Naive B cell (primary cell): ENCODE measurements around the gene CUX1. TPM values are rescaled to one million over a fixed set of nuclear protein-coding genes. Genes with fewer than 3 reads are reported as not detected.
A peak's percentile ranks its signal among the peaks of the same experiment; 100 is the strongest.
"Not testable (repeated sequence)": the region's sequence is repeated elsewhere in the genome, so short reads cannot be mapped to it uniquely, and the experiment has no call there.

Experiments used
- ATAC-seq, 2 donors: fragments of 150-1000 bp; cut with Tn5 transposase; 2 replicates each; pipeline ENCODE4 v1.10.0; 2021; ENCODE audit warnings: low read depth in 2 of 2, mild to moderate bottlenecking in 2 of 2, moderate library complexity in 2 of 2
- DNase-seq: peaks from one replicate; pipeline ENCODE4 v3.0.0; 2022
- H3K27ac Mint-ChIP-seq, 6 donors: one replicate each; pipeline ENCODE4 v1.8.0; 2020 to 2022; ENCODE audit warnings: mild to moderate bottlenecking in 6 of 6, mixed read lengths in 6 of 6, moderate library complexity in 5 of 6, inconsistent platforms in 2 of 6
- H3K27me3 Mint-ChIP-seq, 3 donors: one replicate each; pipeline ENCODE4 v1.8.0; 2021 to 2022; ENCODE audit warnings: mixed read lengths in 3 of 3, mild to moderate bottlenecking in 1 of 3
- H3K36me3 Mint-ChIP-seq, 2 donors: one replicate each; pipeline ENCODE4 v1.8.0; 2020 to 2022; ENCODE audit warnings: mixed read lengths in 2 of 2, inconsistent platforms in 1 of 2, mild to moderate bottlenecking in 1 of 2
- H3K4me1 Mint-ChIP-seq, 3 donors: one replicate each; pipeline ENCODE4 v1.8.0; 2020 to 2022; ENCODE audit warnings: mixed read lengths in 3 of 3, inconsistent platforms in 1 of 3, mild to moderate bottlenecking in 1 of 3, moderate library complexity in 1 of 3
- H3K4me3 Mint-ChIP-seq, 8 donors: one replicate each; pipeline ENCODE4 v1.8.0; 2020 to 2022; ENCODE audit warnings: mild to moderate bottlenecking in 8 of 8, mixed read lengths in 8 of 8, moderate library complexity in 8 of 8, inconsistent platforms in 2 of 8
- H3K9me3 Mint-ChIP-seq, 7 donors: one replicate each; pipeline ENCODE4 v1.8.0; 2020 to 2022; ENCODE audit warnings: mixed read lengths in 7 of 7, mild to moderate bottlenecking in 5 of 7, inconsistent platforms in 2 of 7, moderate library complexity in 1 of 7
- polyA plus RNA-seq, 6 donors: library from polyadenylated mRNA; unstranded; fragments of 300-500 nt; fragmentation: Illumina TruSeq; gene quantifications; one replicate each; pipeline ENCODE4 v1.2.3, GENCODE V29; 2021; ENCODE audit warnings: low read depth in 6 of 6

CUX1 gene
- polyA plus RNA-seq, 6 donors from 2014 or later = 0.66 to 31.5 (median 14.5) TPM

DNA sequence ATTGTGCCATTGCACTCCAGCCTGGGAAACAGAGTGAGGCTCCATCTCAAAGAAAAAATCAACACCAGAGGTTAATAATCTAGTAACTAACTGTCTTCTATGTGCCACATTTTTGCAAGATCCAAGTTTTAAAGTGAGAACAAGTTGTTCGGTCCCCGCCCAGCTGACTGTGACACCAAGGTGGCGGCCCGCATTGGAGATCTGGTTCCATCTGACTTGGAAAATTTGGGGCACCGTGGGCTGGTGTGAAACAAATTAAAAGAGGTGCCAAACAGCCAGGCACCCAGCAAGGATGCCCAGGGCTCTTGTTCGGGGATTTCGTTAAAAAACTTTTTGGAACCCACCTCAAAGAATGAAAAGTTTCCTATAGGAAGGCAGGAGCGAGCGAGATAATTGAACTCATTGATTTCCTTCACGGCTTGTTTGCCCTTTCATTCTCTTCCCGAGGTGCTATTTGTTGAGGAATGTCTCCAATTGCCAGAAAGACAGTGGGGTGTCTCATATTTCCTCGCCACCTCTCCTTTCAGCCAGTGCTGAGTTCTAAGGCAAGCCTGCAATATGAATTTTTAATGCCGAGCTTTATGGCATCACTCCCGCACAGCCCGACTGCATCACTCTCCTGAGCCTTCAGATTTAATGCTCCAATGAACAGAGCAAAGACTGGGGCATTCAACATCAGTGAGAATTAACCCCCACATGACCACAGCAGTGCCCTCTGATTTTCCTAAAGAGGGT is 312.4 kb downstream of the CUX1 start:
- no peak for DNase-seq
- Mint-ChIP-seq H3K4me1 (peaks cover 6 to 8% (median 7%) of the 10 kb centered on the region in 3 donors), H3K9me3 (no peaks in the 10 kb centered on the region), H3K36me3 (peaks cover under 1 to 9% of the 10 kb centered on the region in 2 donors), H3K27me3 (no peaks in the 10 kb centered on the region), H3K4me3 (no peak overlapping the region), H3K27ac (peak overlapping the region in 1 of 6 donors; percentile 26)
- no peak for ATAC-seq

DNA sequence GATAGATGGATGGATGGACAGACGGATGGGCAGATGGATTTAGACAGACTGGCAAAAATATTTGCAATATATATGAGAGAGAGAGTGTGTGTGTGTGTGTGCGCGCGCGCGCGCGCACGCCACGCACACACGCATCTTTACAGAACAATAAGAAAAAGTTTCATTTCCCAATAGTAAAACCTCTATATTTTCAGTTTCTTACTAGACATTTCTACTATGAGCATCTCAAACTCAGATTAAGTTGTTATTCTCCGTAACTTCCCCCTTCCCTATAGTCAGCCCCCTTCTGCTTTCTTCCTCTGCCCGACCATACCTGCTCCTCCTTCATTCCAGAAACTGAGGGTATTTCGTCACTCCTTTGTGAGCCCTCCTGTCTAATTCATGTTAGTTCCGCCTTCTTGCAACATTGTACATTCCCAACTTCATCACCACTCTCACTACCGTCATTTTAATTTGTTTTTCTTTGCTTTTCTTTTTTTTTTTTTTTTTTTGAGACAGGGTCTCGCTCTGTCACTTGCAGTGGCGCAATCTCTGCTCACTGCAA is 314.9 kb downstream of the CUX1 start:
- Mint-ChIP-seq H3K27me3 (no peaks in the 10 kb centered on the region), H3K4me3 (no peak overlapping the region), H3K27ac (peak overlapping the region in 4 of 6 donors; percentile 17 to 78 (median 50)), H3K9me3 (no peaks in the 10 kb centered on the region), H3K4me1 (peaks cover 6 to 8% (median 7%) of the 10 kb centered on the region in 3 donors), H3K36me3 (peaks cover 0 to 14% of the 10 kb centered on the region in 2 donors)
- ATAC-seq (no peak), DNase-seq (no peak)

DNA sequence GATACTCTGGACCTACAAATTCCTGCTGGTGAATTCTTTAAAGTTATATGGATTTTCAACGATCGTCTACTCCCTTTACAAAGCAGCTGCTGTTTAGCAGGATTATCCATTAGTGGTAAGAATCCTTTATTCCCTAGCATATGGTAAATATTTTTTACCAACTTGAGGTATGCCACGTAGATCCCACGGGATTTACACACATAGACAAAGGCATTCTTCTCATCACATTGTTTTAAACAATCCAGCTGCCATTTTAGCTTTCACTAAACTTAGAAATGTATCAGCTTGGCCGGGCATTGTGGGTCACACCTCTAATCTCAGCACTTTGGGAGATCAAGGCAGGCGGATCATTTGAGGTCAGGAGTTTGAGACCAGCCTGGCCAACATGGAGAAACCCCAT is 321.2 kb downstream of the CUX1 start:
- Mint-ChIP-seq H3K4me1 (peaks cover 9 to 15% (median 14%) of the 10 kb centered on the region in 3 donors), H3K4me3 (no peak overlapping the region), H3K9me3 (no peaks in the 10 kb centered on the region), H3K27ac (no peak overlapping the region), H3K36me3 (peaks cover 0 to 5% of the 10 kb centered on the region in 2 donors), H3K27me3 (no peaks in the 10 kb centered on the region)
- no peak for DNase-seq
- no peak for ATAC-seq

DNA sequence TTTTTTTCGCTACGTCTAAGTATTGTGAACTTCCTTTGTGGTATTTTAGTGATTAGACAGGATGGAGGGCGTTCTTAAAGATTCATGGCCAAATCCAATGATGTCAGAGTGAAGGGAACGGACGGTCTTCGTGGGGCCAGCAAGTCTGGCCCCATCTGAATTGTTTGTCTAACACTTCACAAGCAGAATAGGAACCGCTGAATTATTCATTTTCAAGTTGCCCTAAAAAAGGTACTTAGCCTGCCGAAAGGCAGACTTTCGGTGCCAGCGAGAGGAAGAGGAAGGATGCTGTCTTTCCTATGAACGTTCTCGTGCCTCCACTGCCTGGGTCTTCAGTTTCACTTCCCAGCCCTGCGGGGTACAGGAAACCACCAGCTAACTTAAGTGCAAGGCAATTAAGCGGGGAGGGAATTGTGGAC is 323.5 kb downstream of the CUX1 start:
- no peaks in the 10 kb centered on the region for H3K27me3 Mint-ChIP-seq
- peaks cover 15 to 19% (median 17%) of the 10 kb centered on the region in 3 donors for H3K4me1 Mint-ChIP-seq
- H3K4me3 Mint-ChIP-seq = peak overlapping the region; percentile 22 to 86 (median 74)
- no peaks in the 10 kb centered on the region for H3K9me3 Mint-ChIP-seq
- H3K36me3 Mint-ChIP-seq = peaks cover 0 to 5% of the 10 kb centered on the region in 2 donors
- DNase-seq (peak; percentile 62), ATAC-seq (peak; percentile 98 to 99)
- H3K27ac Mint-ChIP-seq = peak overlapping the region in 5 of 6 donors; percentile 21 to 98 (median 88)

DNA sequence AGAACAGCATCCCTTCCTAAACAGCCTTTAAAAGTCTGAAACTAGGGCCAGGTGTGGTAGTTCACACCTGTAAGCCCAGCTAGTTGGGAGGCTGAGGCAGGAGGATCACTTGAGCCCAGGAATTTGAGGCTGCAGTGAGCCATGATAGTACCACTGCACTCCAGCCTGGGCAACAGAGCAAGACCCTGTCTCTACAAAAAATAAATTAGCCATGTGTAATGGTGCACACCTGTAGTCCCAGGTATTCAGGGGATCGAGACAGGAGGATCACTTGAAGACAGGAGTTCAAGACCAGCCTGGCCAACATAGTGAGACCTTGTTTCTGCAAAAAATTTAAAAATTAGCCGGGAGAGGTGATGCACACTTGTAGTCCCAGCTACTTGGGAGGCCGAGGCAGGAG is 325.0 kb downstream of the CUX1 start:
- H3K9me3 Mint-ChIP-seq, DNase-seq, H3K4me3 Mint-ChIP-seq, H3K27me3 Mint-ChIP-seq, ATAC-seq, H3K27ac Mint-ChIP-seq, H3K36me3 Mint-ChIP-seq: not testable (repeated sequence)
- H3K4me1 Mint-ChIP-seq = peaks cover 15 to 23% (median 19%) of the 10 kb centered on the region in 3 donors

DNA sequence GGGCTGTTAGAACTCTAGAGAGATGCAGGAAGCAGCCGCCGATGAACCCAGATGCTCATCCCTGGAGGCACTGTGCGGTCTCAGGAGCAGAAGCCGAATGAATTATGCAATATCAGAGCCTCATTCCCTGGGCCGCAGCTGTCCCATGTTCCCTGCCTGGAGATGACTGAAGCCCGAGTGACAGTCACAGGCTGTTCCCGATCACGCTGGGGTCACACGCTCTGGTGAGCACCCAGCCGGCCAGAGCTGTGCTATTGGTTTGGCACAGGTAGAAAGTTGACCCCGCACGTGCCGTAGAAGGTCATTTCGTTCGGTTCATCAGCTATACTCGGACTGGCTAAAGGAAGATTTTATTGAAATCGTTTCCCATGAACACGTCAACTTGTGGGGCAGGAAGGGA is 328.7 kb downstream of the CUX1 start:
- DNase-seq = no peak
- Mint-ChIP-seq H3K9me3 (no peaks in the 10 kb centered on the region), H3K4me1 (peaks cover 9 to 14% (median 12%) of the 10 kb centered on the region in 3 donors), H3K4me3 (no peak overlapping the region), H3K36me3 (peaks cover 0 to 5% of the 10 kb centered on the region in 2 donors), H3K27me3 (no peaks in the 10 kb centered on the region), H3K27ac (no peak overlapping the region)
- no peak for ATAC-seq

DNA sequence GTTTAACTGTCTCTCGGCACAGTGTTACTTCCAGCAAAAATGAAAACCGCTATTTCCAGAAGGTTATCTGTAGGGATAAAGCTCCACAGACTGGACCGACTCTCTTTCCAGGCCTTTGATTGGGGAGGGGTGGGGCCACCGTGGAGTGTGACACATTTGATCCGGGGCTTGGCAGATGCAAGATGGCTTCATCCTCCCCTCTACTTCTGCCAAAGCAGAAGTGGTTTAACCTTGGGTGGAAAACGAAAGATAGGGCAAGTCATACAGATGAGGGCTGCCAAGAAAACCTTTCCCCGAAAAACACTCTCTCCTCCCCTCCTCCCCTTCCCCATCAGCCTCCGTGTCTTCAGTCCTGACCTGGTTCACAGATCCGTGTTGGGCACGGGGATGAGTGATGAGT is 329.6 kb downstream of the CUX1 start:
- Mint-ChIP-seq H3K4me1 (peaks cover 2 to 10% (median 9%) of the 10 kb centered on the region in 3 donors), H3K36me3 (peaks cover 0 to 5% of the 10 kb centered on the region in 2 donors), H3K27me3 (no peaks in the 10 kb centered on the region), H3K4me3 (no peak overlapping the region), H3K9me3 (no peaks in the 10 kb centered on the region), H3K27ac (peak overlapping the region in 1 of 6 donors; percentile 42)
- ATAC-seq = peak in 1 of 2 donors; percentile 41
- no peak for DNase-seq

DNA sequence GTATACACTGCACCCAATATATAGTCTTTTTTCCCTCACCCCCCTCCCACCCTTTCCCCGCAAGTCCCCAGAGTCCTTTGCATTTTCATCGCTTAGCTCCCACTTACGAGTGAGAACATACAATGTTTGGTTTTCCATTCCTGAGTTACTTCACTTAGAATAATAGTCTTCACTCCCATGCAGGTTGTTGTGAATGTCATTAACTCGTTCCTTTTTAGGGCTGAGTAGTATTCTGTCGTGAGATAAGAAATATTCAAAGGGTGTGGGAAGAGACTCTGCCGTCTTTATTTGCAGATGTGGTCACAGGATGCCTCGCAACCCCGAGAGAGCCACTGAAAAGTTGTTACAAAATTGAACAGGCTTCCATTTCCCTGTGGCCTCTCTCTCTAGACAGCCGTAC is 331.4 kb downstream of the CUX1 start:
- H3K36me3 Mint-ChIP-seq = peaks cover 0 to 5% of the 10 kb centered on the region in 2 donors
- no peaks in the 10 kb centered on the region for H3K9me3 Mint-ChIP-seq
- no peaks in the 10 kb centered on the region for H3K27me3 Mint-ChIP-seq
- no peak overlapping the region for H3K27ac Mint-ChIP-seq
- peaks cover 4 to 10% (median 9%) of the 10 kb centered on the region in 3 donors for H3K4me1 Mint-ChIP-seq
- H3K4me3 Mint-ChIP-seq = no peak overlapping the region
- no peak for DNase-seq
- ATAC-seq = no peak

DNA sequence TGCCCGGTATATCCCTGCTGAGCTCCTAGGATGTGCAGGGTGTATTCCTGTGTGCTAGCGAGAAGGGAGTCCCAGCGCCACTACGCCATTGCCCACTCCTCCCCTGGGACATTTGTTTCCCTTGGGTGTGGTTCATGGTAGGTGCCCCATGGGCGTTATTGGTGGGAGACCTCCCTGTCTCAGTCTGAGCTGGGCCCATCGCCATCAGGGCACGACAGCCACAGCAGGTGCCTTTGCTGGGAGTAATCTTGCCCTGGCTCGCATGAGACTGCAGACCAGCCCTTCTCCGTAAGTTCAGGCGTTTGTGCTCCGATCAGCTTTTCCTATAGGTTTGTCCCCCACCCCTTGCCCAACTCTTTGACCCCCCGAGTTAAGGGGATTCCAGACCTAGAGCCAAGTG is 332.0 kb downstream of the CUX1 start:
- no peak overlapping the region for H3K4me3 Mint-ChIP-seq
- no peaks in the 10 kb centered on the region for H3K27me3 Mint-ChIP-seq
- H3K36me3 Mint-ChIP-seq = no peaks in the 10 kb centered on the region
- DNase-seq (no peak), ATAC-seq (no peak)
- H3K4me1 Mint-ChIP-seq = peaks cover 4 to 6% (median 5%) of the 10 kb centered on the region in 3 donors
- no peaks in the 10 kb centered on the region for H3K9me3 Mint-ChIP-seq
- no peak overlapping the region for H3K27ac Mint-ChIP-seq

DNA sequence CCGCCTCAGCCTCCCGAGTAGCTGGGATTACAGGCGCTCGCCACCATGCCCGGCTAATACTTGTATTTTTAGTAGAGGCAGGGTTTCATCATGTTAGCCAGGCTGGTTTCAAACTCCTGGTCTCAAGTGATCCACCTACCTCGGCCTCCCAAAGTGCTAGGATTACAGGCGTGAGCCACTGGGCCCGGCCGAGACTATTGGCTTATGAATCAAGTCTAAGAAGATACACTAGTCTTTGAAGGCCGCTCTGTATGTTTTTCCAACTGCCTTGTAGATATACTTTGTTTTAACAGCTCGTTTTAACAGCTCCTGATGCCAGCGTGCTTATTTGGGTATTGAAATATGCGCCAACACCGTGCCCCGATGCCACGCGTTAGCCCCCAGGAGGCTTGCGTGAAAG is 332.8 kb downstream of the CUX1 start:
- H3K4me1 Mint-ChIP-seq = peaks cover 2 to 6% (median 4%) of the 10 kb centered on the region in 3 donors
- H3K4me3 Mint-ChIP-seq = peak overlapping the region in 1 of 8 donors; percentile 5
- ATAC-seq (no peak), DNase-seq (no peak)
- H3K27ac Mint-ChIP-seq = no peak overlapping the region
- no peaks in the 10 kb centered on the region for H3K9me3 Mint-ChIP-seq
- no peaks in the 10 kb centered on the region for H3K27me3 Mint-ChIP-seq
- H3K36me3 Mint-ChIP-seq = no peaks in the 10 kb centered on the region

DNA sequence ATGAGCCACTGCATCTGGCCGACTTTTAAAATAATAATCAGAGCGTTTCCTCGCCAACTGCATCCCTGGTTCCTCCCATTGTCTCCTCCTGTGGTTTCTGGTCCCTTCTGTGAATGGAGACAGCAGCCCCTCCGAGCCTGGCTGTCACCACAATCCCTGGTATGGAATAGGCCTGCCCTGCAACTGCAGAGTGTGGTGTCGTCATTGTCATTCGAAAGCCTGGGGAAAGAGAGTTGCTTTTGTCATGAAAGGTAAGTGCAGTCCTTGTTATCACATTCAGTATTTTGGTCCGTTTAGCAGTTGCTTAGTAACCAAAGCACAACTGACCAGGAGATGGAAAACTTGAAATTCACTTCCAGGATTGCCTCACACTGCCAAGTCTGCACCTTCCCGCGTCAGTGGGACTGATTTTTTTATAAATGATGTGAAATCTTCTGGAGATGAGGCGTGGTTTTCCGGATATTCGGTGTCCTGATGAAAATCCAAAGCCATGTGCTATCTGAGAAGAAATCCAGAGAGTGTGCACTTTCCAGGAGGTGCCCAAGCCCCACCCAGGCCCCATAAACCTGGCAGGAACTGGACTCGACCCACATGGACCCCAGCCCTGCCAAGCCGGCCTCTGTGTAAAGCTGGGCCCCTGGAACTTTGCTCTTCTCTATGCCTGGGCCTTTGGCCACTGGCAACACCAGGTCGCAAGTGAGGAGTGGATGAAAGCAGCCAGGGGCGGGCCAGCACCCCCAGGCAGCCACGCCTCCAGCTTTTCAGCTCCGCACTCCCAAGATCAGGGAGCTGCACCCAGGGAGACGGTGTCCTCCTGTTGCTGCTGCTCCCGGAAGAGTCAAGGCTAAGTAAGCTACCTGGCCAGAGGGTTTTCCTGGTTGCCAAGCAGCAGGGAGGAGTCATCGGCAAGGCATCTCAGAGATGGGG is 335.5 kb downstream of the CUX1 start:
- H3K27me3 Mint-ChIP-seq = no peaks in the 10 kb centered on the region
- peaks cover 2 to 5% of the 10 kb centered on the region in 2 donors for H3K36me3 Mint-ChIP-seq
- peak overlapping the region in 2 of 6 donors; percentile 70 to 73 for H3K27ac Mint-ChIP-seq

DNA sequence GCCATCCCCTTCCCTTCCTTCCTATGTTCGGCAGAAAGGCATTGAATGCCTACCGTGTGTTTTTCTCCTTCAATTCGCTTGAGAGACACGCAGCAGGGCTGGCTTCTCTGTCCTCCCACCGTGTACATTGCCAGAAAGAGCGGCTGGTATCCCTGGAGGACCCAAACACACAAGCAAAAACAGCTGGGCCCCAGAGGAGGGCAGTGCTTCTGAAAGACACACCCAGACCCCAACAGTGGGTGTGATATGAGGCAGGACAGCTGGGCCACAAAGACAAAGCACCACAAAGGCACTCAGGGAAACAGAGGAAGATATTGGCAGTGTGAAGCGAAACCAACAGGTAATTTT is 336.1 kb downstream of the CUX1 start:
- Mint-ChIP-seq H3K4me1 (peaks cover 0 to 4% (median 0%) of the 10 kb centered on the region in 3 donors), H3K4me3 (no peak overlapping the region), H3K36me3 (peaks cover 7 to 11% of the 10 kb centered on the region in 2 donors), H3K27me3 (no peaks in the 10 kb centered on the region), H3K9me3 (no peaks in the 10 kb centered on the region), H3K27ac (peak overlapping the region in 1 of 6 donors; percentile 86)
- DNase-seq (no peak), ATAC-seq (no peak)

More for the DNA sequence above, 335.5 kb downstream of the CUX1 start:
- Mint-ChIP-seq H3K9me3 (no peaks in the 10 kb centered on the region), H3K4me1 (peaks cover 0 to 4% (median 0%) of the 10 kb centered on the region in 3 donors), H3K4me3 (no peak overlapping the region)
- DNase-seq (no peak), ATAC-seq (no peak)

DNA sequence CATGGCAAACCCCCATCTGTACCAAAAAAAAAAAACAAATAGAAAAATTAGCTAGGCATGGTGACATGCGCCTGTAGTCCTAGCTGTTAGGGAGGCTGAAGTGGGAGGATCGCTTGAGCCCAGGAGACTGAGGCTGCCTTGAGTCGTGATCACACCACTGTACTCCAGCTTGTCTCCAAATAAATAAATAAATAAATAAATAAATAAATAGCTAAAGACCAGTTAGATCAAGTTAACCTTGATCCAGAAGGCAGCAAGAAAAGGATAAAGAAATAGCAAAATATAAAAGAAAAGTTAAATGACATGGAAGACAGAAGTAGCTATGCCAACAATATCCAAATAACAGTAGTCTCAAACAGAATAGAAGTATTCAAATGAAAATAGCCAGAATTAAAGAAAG is 337.0 kb downstream of the CUX1 start:
- ATAC-seq (no peak), DNase-seq (no peak)
- H3K27me3 Mint-ChIP-seq = no peaks in the 10 kb centered on the region
- H3K27ac Mint-ChIP-seq = no peak overlapping the region
- H3K36me3 Mint-ChIP-seq = peaks cover 7 to 13% of the 10 kb centered on the region in 2 donors
- H3K4me1 Mint-ChIP-seq = peaks cover 0 to 4% (median 0%) of the 10 kb centered on the region in 3 donors
- H3K9me3 Mint-ChIP-seq = no peaks in the 10 kb centered on the region
- no peak overlapping the region for H3K4me3 Mint-ChIP-seq
